ENCODE data around the gene RAVER2. TPM values are rescaled to one million over a fixed set of nuclear protein-coding genes. Genes with fewer than 3 reads are reported as not detected.

The RAVER2 gene
- total RNA-seq, 4 donors from 2014 or later = 12.5 to 32.9 (median 32.0) TPM

- no peaks in the 10 kb centered on the region for H3K27me3 ChIP-seq
- TF ChIP-seq CTCF (IDR thresholded peaks at IDR 0.05) = peak in 3 of 4 experiments; percentile 8 to 35 (median 15)
- TF ChIP-seq POLR2A (IDR thresholded peaks at IDR 0.05) = no peak
- TF ChIP-seq POLR2AphosphoS5 (IDR thresholded peaks at IDR 0.05) = no peak
- TF ChIP-seq EP300 (IDR thresholded peaks at IDR 0.05) = no peak
- H3K27ac ChIP-seq = no peak overlapping the region
- no peak overlapping the region for H3K4me3 ChIP-seq
- no peaks in the 10 kb centered on the region for H3K9me3 ChIP-seq
- H3K4me1 ChIP-seq = peaks cover 0 to 8% (median 0%) of the 10 kb centered on the region in 3 donors
- no peak for ATAC-seq
- peaks cover 0 to 73% of the 10 kb centered on the region in 2 donors for H3K36me3 ChIP-seq
- WGBS, 2 donors (ENCODE audit: low coverage in 1 of 2) = 17 to 54% methylated on average over 1 to 4 of the region's 4 CpGs
Observed at GRCh38 chr1:64861611-64862010, 116.7 kb downstream of the RAVER2 start.

GRCh38 chr1:64864018-64864940 lies 119.4 kb downstream of the RAVER2 start:
- 76% methylated on average over 6 to 8 of the region's 14 CpGs for WGBS, 2 donors (ENCODE audit: low coverage in 1 of 2)
- Histone ChIP-seq H3K36me3 (peaks cover 4 to 73% of the 10 kb centered on the region in 2 donors), H3K4me1 (peaks cover 0 to 5% (median 0%) of the 10 kb centered on the region in 3 donors), H3K9me3 (no peaks in the 10 kb centered on the region), H3K27me3 (no peaks in the 10 kb centered on the region), H3K27ac (peak overlapping the region in 3 of 4 donors; percentile 1 to 47 (median 35)), H3K4me3 (no peak overlapping the region)
- peak; percentile 79 for ATAC-seq
- TF ChIP-seq CTCF (IDR thresholded peaks at IDR 0.05) (no peak), EP300 (IDR thresholded peaks at IDR 0.05) (no peak), POLR2A (IDR thresholded peaks at IDR 0.05) (no peak), POLR2AphosphoS5 (IDR thresholded peaks at IDR 0.05) (peak; percentile 43)

- TF ChIP-seq EP300 (IDR thresholded peaks at IDR 0.05) (no peak), CTCF (IDR thresholded peaks at IDR 0.05) (no peak), POLR2A (IDR thresholded peaks at IDR 0.05) (no peak), POLR2AphosphoS5 (IDR thresholded peaks at IDR 0.05) (no peak)
- peak overlapping the region in 1 of 4 donors; percentile 4 for H3K27ac ChIP-seq
- H3K4me3 ChIP-seq = no peak overlapping the region
- no peak for ATAC-seq
- H3K9me3 ChIP-seq = no peaks in the 10 kb centered on the region
- WGBS, 2 donors (ENCODE audit: low coverage in 1 of 2) = 82 to 88% methylated on average over 4 to 6 of the region's 6 CpGs
- H3K36me3 ChIP-seq = peaks cover 4 to 73% of the 10 kb centered on the region in 2 donors
- H3K27me3 ChIP-seq = no peaks in the 10 kb centered on the region
- H3K4me1 ChIP-seq = peaks cover 0 to 5% (median 0%) of the 10 kb centered on the region in 3 donors
Observed at GRCh38 chr1:64865105-64865757, 120.4 kb downstream of the RAVER2 start.

GRCh38 chr1:64866689-64867088 lies 121.8 kb downstream of the RAVER2 start:
- H3K27ac ChIP-seq = no peak overlapping the region
- H3K27me3 ChIP-seq = no peaks in the 10 kb centered on the region
- TF ChIP-seq CTCF (IDR thresholded peaks at IDR 0.05) = no peak
- no peak for TF ChIP-seq EP300 (IDR thresholded peaks at IDR 0.05)
- no peak for TF ChIP-seq POLR2A (IDR thresholded peaks at IDR 0.05)
- no peak for TF ChIP-seq POLR2AphosphoS5 (IDR thresholded peaks at IDR 0.05)
- H3K4me1 ChIP-seq = peaks cover 0 to 5% (median 0%) of the 10 kb centered on the region in 3 donors
- 86 to 89% methylated on average over 10 of the region's 10 CpGs for WGBS, 2 donors (ENCODE audit: low coverage in 1 of 2)
- no peaks in the 10 kb centered on the region for H3K9me3 ChIP-seq
- H3K36me3 ChIP-seq = peaks cover 4 to 78% of the 10 kb centered on the region in 2 donors
- H3K4me3 ChIP-seq = no peak overlapping the region
- no peak for ATAC-seq

Data from gastroesophageal sphincter (tissue), 4 donors.